Gastroesophageal sphincter (tissue), 3 donors: ENCODE results near the gene DAP.

ENCODE experiments used
- POLR2A ChIP-seq, 2 donors: fragments of 450-650 bp; IDR thresholded peaks; one replicate each; pipeline ENCODE4 v1.6.1; 2017; ENCODE audit warnings: antibody characterized with exemption in 2 of 2, mild to moderate bottlenecking in 2 of 2, moderate library complexity in 1 of 2
- POLR2AphosphoS5 ChIP-seq: sonication (generic); formaldehyde crosslinking; IDR thresholded peaks from one replicate; pipeline ENCODE4 v1.6.1; 2017; ENCODE audit warnings: antibody characterized with exemption
- TF ChIP-seq, protein P1 (sequence below), 4 experiments: fragments of 200-600 bp in 2 of 4; fragments of 450-650 bp in 2 of 4; sonication (generic) in 1 of 4; IDR thresholded peaks; one replicate each; pipeline ENCODE4 v1.5.1; 2017 to 2019; ENCODE audit warnings: antibody characterized with exemption in 4 of 4, mild to moderate bottlenecking in 2 of 4, moderate library complexity in 2 of 4

DNA sequence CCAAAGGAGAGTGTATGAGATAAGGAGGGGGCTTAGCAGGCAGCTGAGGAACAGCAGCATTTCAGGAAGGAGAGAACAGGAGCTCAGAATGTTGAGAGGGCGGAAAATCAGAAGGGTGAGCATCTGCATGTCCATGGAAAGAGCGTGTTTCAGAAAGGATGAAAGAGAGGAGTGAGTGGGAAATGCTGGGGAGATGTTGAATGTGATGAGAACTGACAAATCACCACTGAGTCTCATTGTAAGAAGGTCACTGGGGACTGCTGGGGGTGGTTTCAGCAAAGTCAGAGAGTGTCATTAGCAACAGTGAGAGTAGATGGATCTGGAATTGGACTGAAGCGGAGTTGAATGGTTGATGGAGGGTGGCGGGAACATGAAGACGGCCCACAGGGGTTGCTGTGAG is 131.4 kb downstream of the DAP start:
- no peak for TF ChIP-seq POLR2AphosphoS5
- TF ChIP-seq, protein P1, sequence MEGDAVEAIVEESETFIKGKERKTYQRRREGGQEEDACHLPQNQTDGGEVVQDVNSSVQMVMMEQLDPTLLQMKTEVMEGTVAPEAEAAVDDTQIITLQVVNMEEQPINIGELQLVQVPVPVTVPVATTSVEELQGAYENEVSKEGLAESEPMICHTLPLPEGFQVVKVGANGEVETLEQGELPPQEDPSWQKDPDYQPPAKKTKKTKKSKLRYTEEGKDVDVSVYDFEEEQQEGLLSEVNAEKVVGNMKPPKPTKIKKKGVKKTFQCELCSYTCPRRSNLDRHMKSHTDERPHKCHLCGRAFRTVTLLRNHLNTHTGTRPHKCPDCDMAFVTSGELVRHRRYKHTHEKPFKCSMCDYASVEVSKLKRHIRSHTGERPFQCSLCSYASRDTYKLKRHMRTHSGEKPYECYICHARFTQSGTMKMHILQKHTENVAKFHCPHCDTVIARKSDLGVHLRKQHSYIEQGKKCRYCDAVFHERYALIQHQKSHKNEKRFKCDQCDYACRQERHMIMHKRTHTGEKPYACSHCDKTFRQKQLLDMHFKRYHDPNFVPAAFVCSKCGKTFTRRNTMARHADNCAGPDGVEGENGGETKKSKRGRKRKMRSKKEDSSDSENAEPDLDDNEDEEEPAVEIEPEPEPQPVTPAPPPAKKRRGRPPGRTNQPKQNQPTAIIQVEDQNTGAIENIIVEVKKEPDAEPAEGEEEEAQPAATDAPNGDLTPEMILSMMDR (IDR thresholded peaks at IDR 0.05) = no peak
- no peak for TF ChIP-seq POLR2A (IDR thresholded peaks at IDR 0.05)
